Fibroblast of the aortic adventitia (primary cell): ENCODE results near the gene TRIAP1. TPM values are rescaled to one million over a fixed set of nuclear protein-coding genes. Genes with fewer than 3 reads are reported as not detected.

ENCODE experiments used
- DNase-seq: peaks from one replicate; pipeline ENCODE4 v3.0.0-alpha.2; 2010; ENCODE audit warnings: low read depth
- H3K4me3 ChIP-seq: 2 replicates; pipeline ENCODE4 v1.5.1; 2011; ENCODE audit warnings: low read depth, mild to moderate bottlenecking, control low read depth, low read length, moderate library complexity
- total RNA-seq: library from RNA; depleted of rRNA; stranded (reverse); fragments of >200 nt; gene quantifications from 2 replicates; pipeline ENCODE4 v1.2.3, GENCODE V29; 2012; ENCODE audit warnings: low replicate concordance
- TF ChIP-seq, protein P1 (sequence below): IDR thresholded peaks from 2 replicates; pipeline ENCODE4 v1.5.1; 2011; ENCODE audit warnings: mild to moderate bottlenecking, low read length, control low read depth, inconsistent platforms; ENCODE audit not compliant: insufficient read depth

Gene TRIAP1
- total RNA-seq, 1 donor: 39.0 TPM

DNA sequence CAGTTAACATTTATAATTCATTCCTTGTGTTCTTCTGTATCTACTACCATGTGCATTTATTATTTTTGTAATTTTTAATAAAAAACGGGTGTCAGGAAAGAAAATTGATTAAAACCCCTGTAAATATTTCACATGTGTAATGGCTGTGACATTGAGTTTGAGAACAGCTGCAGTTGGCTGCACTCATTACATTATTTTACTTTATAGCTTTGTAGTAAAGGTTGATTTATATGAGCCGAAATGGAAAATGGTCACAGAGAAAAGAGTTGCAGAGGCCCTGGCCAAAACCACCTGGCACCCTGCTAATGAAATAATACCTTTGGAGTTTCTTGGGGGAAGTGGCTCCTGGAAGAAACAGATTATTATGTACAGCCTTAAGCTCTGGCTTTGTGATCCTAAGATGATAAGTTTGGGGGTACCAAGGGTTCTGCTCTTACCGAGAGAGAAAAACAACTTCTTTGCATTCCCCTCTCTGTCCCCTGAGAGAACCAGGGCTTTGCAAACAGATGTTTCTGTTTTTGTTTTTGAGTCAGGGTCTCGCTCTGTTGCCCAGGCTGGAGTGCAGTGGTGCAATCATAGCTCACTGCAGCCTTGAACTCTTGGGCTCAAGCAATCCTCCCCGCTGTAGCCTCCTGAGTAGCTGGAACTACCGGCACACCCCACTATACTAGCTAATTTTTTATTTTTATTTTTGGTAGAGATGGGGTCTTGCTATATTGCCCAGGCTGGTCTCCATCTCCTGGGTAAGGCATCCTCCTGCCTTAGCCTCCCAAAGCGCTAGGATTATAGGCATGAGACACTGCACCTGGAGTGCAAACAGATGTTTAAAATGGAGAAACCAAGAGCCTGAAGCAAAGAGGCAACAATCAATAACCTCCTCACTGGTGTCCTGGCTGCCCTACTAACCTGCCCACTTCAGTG lies 40.0 kb upstream of the TRIAP1 start:
- DNase-seq: no peak
- H3K4me3 ChIP-seq: no peak overlapping the region
- TF ChIP-seq, protein P1, sequence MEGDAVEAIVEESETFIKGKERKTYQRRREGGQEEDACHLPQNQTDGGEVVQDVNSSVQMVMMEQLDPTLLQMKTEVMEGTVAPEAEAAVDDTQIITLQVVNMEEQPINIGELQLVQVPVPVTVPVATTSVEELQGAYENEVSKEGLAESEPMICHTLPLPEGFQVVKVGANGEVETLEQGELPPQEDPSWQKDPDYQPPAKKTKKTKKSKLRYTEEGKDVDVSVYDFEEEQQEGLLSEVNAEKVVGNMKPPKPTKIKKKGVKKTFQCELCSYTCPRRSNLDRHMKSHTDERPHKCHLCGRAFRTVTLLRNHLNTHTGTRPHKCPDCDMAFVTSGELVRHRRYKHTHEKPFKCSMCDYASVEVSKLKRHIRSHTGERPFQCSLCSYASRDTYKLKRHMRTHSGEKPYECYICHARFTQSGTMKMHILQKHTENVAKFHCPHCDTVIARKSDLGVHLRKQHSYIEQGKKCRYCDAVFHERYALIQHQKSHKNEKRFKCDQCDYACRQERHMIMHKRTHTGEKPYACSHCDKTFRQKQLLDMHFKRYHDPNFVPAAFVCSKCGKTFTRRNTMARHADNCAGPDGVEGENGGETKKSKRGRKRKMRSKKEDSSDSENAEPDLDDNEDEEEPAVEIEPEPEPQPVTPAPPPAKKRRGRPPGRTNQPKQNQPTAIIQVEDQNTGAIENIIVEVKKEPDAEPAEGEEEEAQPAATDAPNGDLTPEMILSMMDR: no peak

- TF ChIP-seq, protein P1: no peak
- no peak for DNase-seq
- H3K4me3 ChIP-seq: no peak overlapping the region
Measured at GRCh38 chr12:120483621-120484020, 37.4 kb upstream of the TRIAP1 start.

DNA sequence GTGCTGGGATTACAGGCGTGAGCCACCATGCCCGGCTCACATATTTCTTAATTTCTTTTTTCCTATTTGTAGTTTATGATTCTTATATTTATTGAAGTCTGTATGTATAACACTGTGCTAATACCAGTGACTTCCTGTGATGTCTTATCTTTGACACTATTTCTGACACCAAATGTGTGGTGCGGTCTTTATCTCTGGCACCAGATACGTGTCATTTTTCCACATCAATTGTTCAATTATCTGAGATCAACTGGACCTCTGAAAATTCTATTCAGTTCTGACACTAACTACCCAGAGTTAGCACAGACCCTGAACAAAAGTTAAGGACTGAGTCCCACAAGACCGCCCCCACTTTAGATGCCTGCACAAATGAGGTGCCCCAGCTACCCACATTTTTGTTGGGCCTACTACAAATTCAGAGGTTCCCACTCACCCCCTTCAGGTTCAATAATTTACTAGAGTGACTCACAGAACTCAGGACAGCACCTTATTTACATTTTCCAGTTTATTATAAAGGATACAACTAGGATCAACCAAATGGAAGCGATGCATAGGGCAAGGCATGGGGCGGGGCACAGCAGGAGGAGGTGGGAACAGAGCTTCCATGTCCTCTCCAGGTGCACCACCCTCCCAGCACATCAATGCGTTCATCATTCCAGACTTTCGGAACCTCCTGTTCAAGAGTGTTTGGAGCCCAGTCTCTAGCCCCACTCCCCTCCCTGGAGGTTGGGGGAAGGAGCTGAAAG lies 35.0 kb upstream of the TRIAP1 start:
- H3K4me3 ChIP-seq: no peak overlapping the region
- no peak for DNase-seq
- TF ChIP-seq, protein P1: no peak

DNA sequence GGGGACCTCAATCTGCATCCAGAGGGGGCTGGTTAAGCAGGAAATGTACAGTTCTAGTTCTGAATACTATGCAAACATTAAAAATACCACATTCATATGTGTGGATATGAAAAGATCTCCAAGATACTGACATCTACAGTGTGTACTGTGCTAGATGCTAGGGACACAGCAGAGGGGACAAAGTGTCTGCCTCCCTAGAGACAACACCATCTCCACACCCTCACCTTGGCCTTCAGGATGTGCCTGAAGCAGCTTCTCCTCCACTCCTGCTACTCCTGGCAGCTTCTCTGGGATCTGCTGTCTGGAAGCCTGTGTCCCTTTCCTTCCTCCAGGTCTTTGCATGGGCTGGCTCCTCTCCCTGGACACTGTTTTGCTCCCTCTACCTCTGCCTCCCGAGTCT lies 34.0 kb upstream of the TRIAP1 start:
- DNase-seq: no peak
- no peak overlapping the region for H3K4me3 ChIP-seq
- TF ChIP-seq, protein P1: no peak

GRCh38 chr12:120479458-120479857 lies 33.3 kb upstream of the TRIAP1 start:
- no peak for DNase-seq
- TF ChIP-seq, protein P1: no peak
- no peak overlapping the region for H3K4me3 ChIP-seq

DNA sequence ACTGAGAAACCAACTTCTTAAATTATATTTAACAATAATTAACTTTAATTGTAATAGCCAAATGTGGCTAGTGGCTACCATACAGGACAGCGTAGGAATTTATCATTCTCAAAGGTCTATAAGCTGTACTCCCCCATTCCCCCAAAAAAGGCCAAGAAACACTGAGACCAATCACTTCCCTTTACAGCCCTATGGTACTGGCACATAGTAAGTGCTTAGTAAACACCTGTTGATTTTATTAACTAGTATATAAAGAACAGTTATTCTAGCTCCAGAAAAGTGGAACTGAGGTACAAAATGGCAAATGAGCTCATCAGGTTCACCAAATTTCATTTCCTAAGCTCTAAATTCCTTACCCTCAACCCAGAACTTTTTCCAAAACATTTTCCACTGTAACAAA lies 29.5 kb upstream of the TRIAP1 start:
- DNase-seq: no peak
- TF ChIP-seq, protein P1: no peak
- no peak overlapping the region for H3K4me3 ChIP-seq
